ENCODE results near the gene OPTC.

DNA sequence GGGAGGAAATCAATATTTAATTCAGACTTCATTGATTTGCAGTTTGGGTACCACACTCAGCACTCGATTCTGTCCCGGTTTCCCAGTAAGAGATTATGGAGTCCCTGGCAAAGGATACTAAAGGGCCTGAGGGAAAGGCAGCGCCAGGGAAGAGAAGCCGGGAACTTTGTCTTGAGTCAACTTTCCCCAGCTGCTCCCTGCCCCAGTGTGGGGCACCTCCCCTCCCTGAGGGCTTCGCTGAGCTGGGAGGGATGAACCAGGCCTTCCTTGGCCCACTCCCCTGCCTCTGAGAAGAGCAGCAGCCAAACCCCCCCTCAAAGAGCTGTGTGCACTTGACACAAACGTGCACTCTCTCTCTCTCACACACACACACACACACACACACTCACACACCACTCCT is 32.6 kb downstream of the OPTC start:
- TF ChIP-seq CTCF (IDR thresholded peaks at IDR 0.05) (no peak), POLR2A (IDR thresholded peaks at IDR 0.05) (no peak)
